RWPE2 (cell line): ENCODE measurements around the gene NCF2.

Experiments
- ATAC-seq: fragments of 200-7000 bp; cut with Tn5 transposase; 3 replicates; pipeline ENCODE4 v1.9.1; 2021; ENCODE audit warnings: low read depth
- DNase-seq: peaks from one replicate; pipeline ENCODE4 v3.0.0-alpha.2; 2020; ENCODE audit warnings: low spot score
- H3K27ac ChIP-seq: fragments of 450-650 bp; 2 replicates; pipeline ENCODE4 v1.5.1; 2017; ENCODE audit warnings: mild to moderate bottlenecking; ENCODE audit not compliant: poor library complexity, severe bottlenecking
- H3K27me3 ChIP-seq: fragments of 250-450 bp; sonication (Bioruptor Pico); 2 replicates; pipeline ENCODE4 v1.5.1; 2021; ENCODE audit warnings: mild to moderate bottlenecking, moderate library complexity; ENCODE audit not compliant: insufficient read depth, poor library complexity, severe bottlenecking
- H3K36me3 ChIP-seq: fragments of 250-450 bp; sonication (Bioruptor Pico); 2 replicates; pipeline ENCODE4 v1.5.1; 2020; ENCODE audit warnings: low read depth, mild to moderate bottlenecking, moderate library complexity
- H3K4me1 ChIP-seq: fragments of 250-450 bp; sonication (Bioruptor Pico); 2 replicates; pipeline ENCODE4 v1.5.1; 2021; ENCODE audit warnings: mild to moderate bottlenecking, moderate library complexity; ENCODE audit not compliant: insufficient read depth, poor library complexity, severe bottlenecking
- H3K4me3 ChIP-seq: fragments of 250-450 bp; sonication (Bioruptor Pico); 2 replicates; pipeline ENCODE4 v1.5.1; 2021; ENCODE audit warnings: mild to moderate bottlenecking, moderate library complexity; ENCODE audit not compliant: severe bottlenecking
- H3K9me3 ChIP-seq: fragments of 250-450 bp; sonication (Bioruptor Pico); 2 replicates; pipeline ENCODE4 v1.5.1; 2021; ENCODE audit warnings: mild to moderate bottlenecking, moderate library complexity; ENCODE audit not compliant: severe bottlenecking
- CTCF ChIP-seq: fragments of 450-650 bp; IDR thresholded peaks from one replicate; pipeline ENCODE4 v1.5.1; 2017; ENCODE audit warnings: mild to moderate bottlenecking, moderate library complexity; ENCODE audit not compliant: poor library complexity, severe bottlenecking

NCF2 gene

GRCh38 chr1:183562701-183563100, 27.6 kb downstream of the NCF2 start:
- DNase-seq (no peak), ATAC-seq (no peak)
- Histone ChIP-seq H3K9me3 (no peaks in the 10 kb centered on the region), H3K27ac (no peak overlapping the region), H3K36me3 (no peaks in the 10 kb centered on the region), H3K4me3 (no peak overlapping the region), H3K4me1 (peaks cover 5% of the 10 kb centered on the region), H3K27me3 (no peaks in the 10 kb centered on the region)
- TF ChIP-seq CTCF: no peak

- no peaks in the 10 kb centered on the region for H3K27me3 ChIP-seq
- no peaks in the 10 kb centered on the region for H3K4me1 ChIP-seq
- TF ChIP-seq CTCF: no peak
- H3K27ac ChIP-seq: no peak overlapping the region
- no peak overlapping the region for H3K4me3 ChIP-seq
- ATAC-seq: no peak
- H3K9me3 ChIP-seq: no peaks in the 10 kb centered on the region
- H3K36me3 ChIP-seq: peaks cover 2% of the 10 kb centered on the region
- DNase-seq: no peak
These were observed 31.2 kb downstream of the NCF2 start for GRCh38 chr1:183559061-183559460.

- Histone ChIP-seq H3K4me1 (no peaks in the 10 kb centered on the region), H3K36me3 (peaks cover 41% of the 10 kb centered on the region)
- no peak for TF ChIP-seq CTCF
These were observed 35.7 kb downstream of the NCF2 start for GRCh38 chr1:183554577-183554976.

GRCh38 chr1:183553764-183554163, 36.5 kb downstream of the NCF2 start:
- Histone ChIP-seq H3K4me3 (no peak overlapping the region), H3K9me3 (no peaks in the 10 kb centered on the region), H3K27ac (no peak overlapping the region), H3K27me3 (no peaks in the 10 kb centered on the region), H3K4me1 (no peaks in the 10 kb centered on the region), H3K36me3 (peaks cover 49% of the 10 kb centered on the region)
- ATAC-seq (no peak), DNase-seq (no peak)
- TF ChIP-seq CTCF: no peak

More at GRCh38 chr1:183554577-183554976, 35.7 kb downstream of the NCF2 start:
- no peak overlapping the region for H3K27ac ChIP-seq
- H3K4me3 ChIP-seq: no peak overlapping the region
- H3K27me3 ChIP-seq: no peaks in the 10 kb centered on the region
- DNase-seq (no peak), ATAC-seq (no peak)
- no peaks in the 10 kb centered on the region for H3K9me3 ChIP-seq

GRCh38 chr1:183553331-183553730, 36.9 kb downstream of the NCF2 start:
- Histone ChIP-seq H3K27me3 (no peaks in the 10 kb centered on the region), H3K27ac (no peak overlapping the region), H3K4me3 (no peak overlapping the region), H3K9me3 (no peaks in the 10 kb centered on the region), H3K4me1 (no peaks in the 10 kb centered on the region), H3K36me3 (peaks cover 53% of the 10 kb centered on the region)
- no peak for TF ChIP-seq CTCF
- ATAC-seq (no peak), DNase-seq (no peak)
